AG10803 (cell line): ENCODE data around the gene ADCY10.

Source experiments
- DNase-seq: peaks from one replicate; pipeline ENCODE4 v3.0.0; 2010; ENCODE audit warnings: low read depth
- H3K4me3 ChIP-seq: 2 replicates; pipeline ENCODE4 v1.5.1; 2011; ENCODE audit warnings: mild to moderate bottlenecking, low read length, control low read depth
- CTCF ChIP-seq: conservative IDR thresholded peaks from 2 replicates; pipeline ENCODE4 v1.5.1; 2011; ENCODE audit warnings: mild to moderate bottlenecking, low read length, control low read depth, inconsistent platforms

The ADCY10 gene

GRCh38 chr1:167913895-167914496 is at the start of gene ADCY10:
TSS of gene ADCY10 (minus strand) at chr1:167914134. CDS start at chr1:167905140, 8,994 bp downstream.
- H3K4me3 ChIP-seq = no peak within 1 kb of the TSS
- no peak for TF ChIP-seq CTCF
- no peak for DNase-seq

- no peak for DNase-seq
- H3K4me3 ChIP-seq = no peak overlapping the region
- TF ChIP-seq CTCF = no peak
Measured at GRCh38 chr1:167957710-167958109, 43.8 kb upstream of the ADCY10 start.

GRCh38 chr1:167955915-167956314 is 42.0 kb upstream of the ADCY10 start:
- no peak overlapping the region for H3K4me3 ChIP-seq
- no peak for DNase-seq
- no peak for TF ChIP-seq CTCF

GRCh38 chr1:167950569-167950968 is 36.6 kb upstream of the ADCY10 start:
- no peak for DNase-seq
- H3K4me3 ChIP-seq = no peak overlapping the region
- no peak for TF ChIP-seq CTCF

GRCh38 chr1:167949785-167950184 is 35.9 kb upstream of the ADCY10 start:
- no peak for DNase-seq
- no peak for TF ChIP-seq CTCF
- no peak overlapping the region for H3K4me3 ChIP-seq

GRCh38 chr1:167947733-167948132 is 33.8 kb upstream of the ADCY10 start:
- no peak overlapping the region for H3K4me3 ChIP-seq
- DNase-seq = no peak
- no peak for TF ChIP-seq CTCF

GRCh38 chr1:167943541-167943940 is 29.6 kb upstream of the ADCY10 start:
- no peak for DNase-seq
- no peak overlapping the region for H3K4me3 ChIP-seq
- no peak for TF ChIP-seq CTCF
